Measurements from ENCODE around the gene XRCC4.

GRCh38 chr5:83172011-83172410 is 94.7 kb downstream of the XRCC4 start:
- TF ChIP-seq, protein P1, sequence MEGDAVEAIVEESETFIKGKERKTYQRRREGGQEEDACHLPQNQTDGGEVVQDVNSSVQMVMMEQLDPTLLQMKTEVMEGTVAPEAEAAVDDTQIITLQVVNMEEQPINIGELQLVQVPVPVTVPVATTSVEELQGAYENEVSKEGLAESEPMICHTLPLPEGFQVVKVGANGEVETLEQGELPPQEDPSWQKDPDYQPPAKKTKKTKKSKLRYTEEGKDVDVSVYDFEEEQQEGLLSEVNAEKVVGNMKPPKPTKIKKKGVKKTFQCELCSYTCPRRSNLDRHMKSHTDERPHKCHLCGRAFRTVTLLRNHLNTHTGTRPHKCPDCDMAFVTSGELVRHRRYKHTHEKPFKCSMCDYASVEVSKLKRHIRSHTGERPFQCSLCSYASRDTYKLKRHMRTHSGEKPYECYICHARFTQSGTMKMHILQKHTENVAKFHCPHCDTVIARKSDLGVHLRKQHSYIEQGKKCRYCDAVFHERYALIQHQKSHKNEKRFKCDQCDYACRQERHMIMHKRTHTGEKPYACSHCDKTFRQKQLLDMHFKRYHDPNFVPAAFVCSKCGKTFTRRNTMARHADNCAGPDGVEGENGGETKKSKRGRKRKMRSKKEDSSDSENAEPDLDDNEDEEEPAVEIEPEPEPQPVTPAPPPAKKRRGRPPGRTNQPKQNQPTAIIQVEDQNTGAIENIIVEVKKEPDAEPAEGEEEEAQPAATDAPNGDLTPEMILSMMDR (IDR thresholded peaks at IDR 0.05; ENCODE audit: insufficient read depth, low read depth, low read length): no peak
- no peak for TF ChIP-seq EZH2 (IDR thresholded peaks at IDR 0.05; ENCODE audit: insufficient read depth, low read length)

All from astrocyte (in vitro differentiated cells and primary cell).